OCI-LY7 (cell line): ENCODE measurements around the gene OR2Z1.
"Not testable (repeated sequence)": the region's sequence is repeated elsewhere in the genome, so short reads cannot be mapped to it uniquely, and the experiment has no call there.

Experiments
- CTCF ChIP-seq: fragments of 200-600 bp; sonication (generic); conservative IDR thresholded peaks from 2 replicates; pipeline ENCODE4 v1.5.1; 2014; ENCODE audit warnings: mild to moderate bottlenecking, antibody characterized with exemption, low read length, moderate library complexity, mixed read lengths
- EZH2phosphoT487 ChIP-seq: fragments of 200-600 bp; sonication (generic); IDR thresholded peaks from 2 replicates; pipeline ENCODE4 v1.6.1; 2018; ENCODE audit warnings: low read depth, borderline replicate concordance, mild to moderate bottlenecking, mixed run types, antibody characterized with exemption, low read length, moderate library complexity, mixed read lengths

- not testable (repeated sequence) for TF ChIP-seq CTCF, EZH2phosphoT487
These were observed 45.8 kb downstream of the OR2Z1 start for GRCh38 chr19:8767257-8767656.
